HG03045 (cell line): Measurements from ENCODE around the gene SPARC.

Experiments used
- ATAC-seq: cut with Tn5 transposase; IDR thresholded peaks from one replicate; pipeline ENCODE4 v1.9.1; 2021; ENCODE audit warnings: mild to moderate bottlenecking, moderate library complexity; ENCODE audit not compliant: unreplicated experiment

SPARC gene

DNA sequence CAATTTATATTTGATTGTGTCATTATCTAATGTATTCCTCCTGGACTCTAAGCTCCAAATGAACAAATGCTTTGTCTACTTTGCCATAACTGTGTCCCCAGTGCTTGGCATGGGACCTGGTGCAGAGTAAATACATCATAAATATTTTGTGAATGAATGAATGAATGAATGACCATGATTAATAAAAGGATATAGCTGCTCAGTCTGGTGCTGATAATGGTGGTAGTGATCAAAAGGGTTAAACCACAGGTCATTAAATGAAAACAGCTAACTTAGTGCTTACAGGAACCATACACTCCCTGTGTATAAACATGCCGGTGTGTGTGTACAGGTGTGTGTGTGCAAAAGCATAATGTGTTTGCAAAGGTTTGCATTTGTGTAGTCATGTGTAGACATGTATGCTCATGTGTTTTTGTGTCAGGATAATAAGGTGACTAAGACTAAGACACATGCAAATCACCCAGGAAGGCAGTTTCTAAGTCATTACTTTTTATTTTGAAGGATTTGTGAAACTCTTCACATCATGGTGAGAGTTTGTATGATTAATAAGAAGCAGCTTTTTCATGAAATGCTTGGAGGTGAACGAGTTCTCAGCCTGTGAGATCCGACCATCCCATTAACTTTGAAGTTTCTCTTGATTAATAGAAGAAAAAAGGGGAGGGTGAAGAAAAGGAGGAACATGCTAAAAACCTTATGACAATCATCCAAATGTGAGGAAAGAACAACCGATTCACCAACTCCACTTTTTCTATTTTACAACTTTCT lies 24.6 kb downstream of the SPARC start:
- peak; percentile 53 for ATAC-seq

DNA sequence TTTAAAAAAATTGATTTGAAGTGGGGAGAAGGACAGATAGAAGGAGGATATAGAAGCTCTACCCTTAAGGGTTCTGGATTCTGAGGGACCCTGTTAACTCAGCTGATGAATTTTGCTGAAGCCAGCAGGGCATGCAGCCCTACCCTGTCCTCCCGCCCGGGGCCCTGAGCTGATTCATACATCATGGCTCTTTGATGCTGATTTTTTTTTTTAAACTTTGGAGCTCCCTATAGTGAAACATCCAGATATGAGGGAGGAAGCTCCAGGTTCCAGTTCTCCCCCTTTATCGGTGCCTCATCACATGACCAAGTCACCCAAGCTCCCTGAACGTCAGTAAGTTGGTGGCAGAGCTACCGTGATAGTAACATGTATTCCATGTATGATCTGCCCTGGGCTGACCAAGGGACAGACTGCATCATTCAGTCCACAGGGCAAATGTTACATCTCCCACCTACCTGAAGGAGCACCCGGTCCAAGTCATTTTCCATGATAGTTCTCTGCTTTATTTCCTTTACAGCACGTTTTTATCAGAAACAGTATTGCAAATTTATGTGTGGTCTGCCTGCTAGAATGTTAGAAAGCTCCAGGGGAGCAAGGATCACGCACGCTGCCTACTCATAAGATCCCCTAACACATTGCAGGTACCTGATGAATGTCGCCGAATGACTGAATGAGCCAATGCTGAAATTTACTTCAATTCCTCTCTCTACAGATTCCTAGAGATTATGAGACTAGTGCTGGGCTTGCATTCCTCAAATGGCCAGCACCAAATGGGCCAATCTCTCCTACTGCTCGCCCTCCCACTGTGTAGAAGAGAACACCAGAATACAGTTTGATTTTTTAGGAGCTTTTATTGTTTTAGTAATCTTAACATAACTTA lies 25.9 kb downstream of the SPARC start:
- no peak for ATAC-seq

DNA sequence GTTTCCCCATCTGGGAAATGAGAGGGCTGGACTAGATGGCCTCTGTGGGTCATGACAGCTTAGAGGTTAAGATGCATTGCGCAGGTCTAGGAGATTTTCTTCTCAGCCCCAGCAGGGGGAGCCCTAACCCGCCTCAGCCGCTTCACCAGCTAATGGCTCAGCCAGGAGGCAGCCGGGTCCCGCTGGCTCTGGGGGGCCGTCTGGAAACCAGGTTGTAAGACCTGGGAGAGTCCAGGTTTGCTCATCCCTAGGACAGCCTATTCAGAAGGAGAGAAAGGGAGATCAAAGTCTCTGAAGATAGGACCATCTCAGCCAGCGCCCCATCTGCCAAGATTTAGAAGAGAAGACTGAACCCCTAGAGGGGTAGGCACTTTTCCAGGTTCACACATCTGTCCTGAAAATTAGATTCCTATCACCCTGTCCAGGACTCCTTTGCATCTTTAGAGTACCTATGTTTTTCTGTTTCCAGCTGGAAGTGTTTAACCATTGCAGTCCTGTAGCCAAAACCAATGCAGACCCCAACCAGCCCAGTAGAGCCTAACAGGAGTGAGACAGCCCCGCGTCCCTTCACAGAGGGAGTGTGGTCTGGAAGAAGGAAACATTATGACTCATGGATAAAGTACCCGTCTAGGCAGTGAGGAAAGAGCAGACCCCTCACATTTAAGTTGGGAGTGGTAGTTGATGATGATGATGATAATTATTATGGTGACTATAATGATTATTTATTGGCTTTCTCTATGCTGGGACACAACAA lies 27.5 kb downstream of the SPARC start:
- peak; percentile 73 for ATAC-seq

DNA sequence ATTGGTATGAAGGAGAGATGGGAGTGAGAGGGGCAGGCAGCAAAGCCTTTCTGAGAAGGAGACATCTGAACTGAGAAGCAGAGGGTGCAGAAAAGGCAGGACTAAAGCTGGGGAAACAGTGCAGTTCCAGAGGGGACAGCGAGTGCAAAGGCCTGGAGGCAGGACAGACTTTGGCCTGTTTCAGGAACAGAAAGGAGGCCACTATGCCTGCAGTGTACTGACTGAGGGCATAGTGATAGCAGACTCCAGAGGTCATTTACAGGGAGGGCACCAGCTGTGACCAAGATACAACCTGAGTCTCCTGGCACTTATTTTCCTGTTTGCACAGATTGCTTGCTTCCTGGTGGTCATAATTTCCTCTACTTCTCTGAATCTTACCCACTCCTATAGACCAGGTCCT lies 29.6 kb downstream of the SPARC start:
- ATAC-seq, result no peak

DNA sequence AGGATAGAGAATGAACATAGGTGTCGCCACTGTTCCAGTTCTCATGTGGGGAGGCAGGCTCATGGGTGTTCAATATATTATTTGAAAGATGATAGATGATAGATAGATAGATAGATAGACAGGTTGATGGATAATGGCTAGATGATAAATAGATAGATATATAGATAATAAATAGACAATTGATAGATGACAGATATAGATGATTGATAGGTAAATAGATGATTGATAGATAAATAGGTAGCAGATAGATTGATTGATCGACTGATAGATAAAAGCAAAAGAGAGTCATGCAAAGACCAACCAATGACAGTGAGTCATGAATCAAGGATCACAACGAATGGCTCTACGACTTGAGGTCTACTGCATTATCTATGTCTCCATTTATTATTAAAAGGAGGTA lies 30.4 kb downstream of the SPARC start:
- no peak for ATAC-seq

DNA sequence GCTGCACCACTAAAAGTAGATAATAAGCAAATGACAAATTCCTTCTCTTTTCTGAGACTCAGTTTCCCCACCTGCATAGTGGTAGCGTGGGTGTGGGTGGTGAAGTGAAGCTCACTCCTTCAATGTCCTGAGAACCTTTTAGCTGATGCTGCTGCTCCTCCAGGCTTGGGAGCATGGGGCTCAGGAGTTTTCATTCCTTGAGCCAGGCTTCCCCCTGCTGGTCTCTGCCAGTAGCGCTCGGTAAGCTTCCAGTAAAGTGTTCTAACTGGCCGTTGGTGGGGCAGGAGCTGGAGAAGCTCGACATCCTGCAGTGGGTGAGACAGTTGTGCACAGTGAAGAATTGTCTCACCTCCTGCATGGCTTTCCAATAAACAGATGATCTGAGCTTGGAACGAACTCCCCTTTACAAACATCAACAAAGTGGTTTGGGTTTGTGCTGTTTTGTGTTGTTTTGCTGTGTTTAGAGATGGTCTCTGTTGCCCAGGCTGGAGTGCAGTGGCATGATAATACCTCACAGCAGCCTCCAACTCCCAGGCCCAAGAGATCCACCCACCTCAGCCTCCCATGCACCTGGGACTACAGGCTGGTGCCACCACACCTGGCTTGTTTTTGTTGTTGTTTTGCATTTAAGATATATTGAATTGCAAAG lies 34.6 kb downstream of the SPARC start:
- peak; percentile 91 for ATAC-seq

DNA sequence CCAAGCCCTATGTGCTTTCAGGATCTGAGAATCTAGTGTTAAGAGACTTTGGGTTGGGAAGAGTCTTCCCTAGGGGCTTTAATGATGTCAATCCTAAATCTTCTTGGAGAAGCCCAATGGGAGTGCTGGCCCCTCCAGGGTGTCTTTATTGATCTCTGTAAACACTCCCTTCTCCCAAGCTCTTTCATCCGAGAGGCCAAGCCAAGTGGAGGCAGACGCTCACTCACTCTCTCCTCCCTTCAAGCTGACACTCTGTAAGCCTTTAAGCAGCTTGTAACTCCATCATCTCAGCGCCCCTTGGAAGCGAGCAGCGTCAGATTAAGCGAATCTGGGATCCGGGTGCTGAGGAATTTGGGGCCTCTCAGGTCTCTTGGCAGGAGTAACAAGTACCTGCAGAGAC lies 37.7 kb downstream of the SPARC start:
- no peak for ATAC-seq

DNA sequence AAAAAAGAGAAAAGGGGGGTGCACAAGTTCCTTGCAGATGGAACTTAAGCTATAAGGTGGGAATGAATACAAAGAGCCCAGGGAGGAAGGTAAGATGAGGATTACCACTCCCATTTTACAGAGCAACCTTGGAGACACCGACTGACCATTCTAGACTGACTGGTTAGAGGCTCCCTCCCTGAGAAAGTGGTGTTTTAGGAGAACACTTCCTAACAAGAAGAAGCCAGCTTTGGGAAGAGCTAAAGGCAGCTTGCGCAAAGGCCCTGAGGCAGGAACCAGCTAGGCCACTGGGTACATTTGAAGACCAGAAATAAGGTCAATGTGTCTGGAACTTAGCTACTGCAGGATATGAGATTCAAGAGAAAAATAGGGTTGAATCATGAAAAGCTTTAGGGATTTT lies 38.6 kb downstream of the SPARC start:
- ATAC-seq, result no peak

DNA sequence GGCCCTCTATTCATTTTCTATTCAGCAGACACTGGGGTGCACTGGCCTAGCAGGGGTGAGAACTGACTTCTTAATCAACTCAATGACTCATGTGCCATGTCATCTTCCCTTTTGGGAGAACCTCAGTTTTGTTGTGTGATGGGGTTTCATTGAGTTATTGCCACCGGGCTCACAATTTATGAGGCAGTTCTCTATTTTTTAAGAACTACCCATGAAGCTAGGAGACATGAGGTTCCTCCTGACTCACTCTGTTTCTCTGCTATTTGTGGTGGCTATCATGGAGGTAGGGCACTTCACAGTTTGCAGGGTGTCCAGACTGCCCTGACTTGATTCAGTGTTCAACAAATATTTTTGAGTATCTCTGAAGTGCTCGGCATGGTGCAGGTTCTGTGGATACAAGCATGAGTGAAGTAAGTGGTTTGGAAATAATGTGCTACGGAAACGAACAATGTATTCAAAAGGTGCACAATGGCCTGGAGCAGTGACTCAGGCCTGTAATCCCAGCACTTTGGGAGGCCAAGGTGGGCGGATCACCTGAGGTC lies 39.3 kb downstream of the SPARC start:
- no peak for ATAC-seq

DNA sequence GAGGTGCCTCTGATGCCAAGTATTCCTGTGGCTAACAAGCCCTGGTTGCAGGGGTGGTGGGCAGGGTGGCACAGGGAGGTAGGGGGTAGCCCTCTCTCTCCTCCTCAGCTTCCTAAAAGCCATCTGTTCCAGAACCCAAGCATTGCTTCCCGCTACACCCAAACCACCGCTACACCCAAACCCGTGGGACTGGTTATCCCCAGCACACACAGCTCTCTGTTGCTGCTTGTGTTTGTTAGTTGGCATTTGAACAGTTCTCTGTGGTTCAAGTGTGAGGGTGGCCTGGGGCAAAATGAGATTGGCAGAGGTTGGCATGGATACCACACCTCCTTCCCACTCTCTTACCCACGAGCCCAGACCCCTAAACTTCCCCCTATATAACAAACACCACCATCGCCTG lies 40.4 kb downstream of the SPARC start:
- ATAC-seq, result no peak

DNA sequence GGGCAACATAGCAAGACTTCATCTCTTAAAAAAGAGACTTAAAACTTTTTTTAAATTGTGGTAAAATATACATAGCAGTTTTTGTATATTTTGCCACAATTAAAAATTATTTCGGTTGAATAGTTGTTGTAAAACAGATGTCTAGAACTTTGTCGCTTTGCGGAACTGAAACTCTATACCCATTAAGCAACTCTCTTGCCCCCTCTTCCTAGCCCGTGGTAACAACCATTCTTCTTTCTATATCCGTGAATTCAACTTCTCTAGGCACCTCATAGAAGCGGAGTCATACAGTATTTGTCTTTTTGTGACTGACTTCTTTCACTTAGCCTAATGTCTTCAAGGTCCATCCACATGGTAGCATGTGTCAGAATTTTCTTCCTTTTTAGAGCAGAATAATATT lies 43.3 kb downstream of the SPARC start:
- no peak for ATAC-seq

DNA sequence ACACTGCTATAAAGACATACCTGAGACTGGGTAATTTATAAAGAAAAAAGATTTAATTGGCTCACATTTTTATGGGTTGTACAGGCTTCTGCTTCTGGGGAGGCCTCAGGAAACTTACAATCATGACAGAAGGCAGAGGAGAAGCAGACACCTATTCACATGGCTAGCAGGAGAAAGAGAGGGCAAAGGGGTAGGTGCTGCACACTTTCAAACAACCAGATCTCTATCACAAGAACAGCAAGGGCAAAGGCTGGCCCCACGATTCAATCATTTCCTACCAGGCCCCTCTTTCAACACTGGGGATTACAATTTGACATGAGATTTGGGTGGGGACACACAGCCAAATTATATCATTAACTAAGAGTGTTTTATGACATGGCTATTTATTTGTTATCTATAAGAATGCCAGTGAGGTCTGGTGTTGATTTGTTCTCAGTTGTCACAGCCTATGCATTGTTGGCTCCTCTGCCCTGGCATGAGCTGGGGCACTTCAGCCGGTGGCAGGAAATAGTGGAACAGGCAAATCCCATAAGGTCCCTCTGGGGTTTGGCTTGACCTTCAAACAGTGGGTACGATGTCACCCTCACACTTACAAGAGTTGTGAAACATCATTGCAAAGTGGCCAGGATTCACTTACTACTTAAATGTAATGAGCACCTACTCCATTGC lies 44.1 kb downstream of the SPARC start:
- ATAC-seq, result no peak

DNA sequence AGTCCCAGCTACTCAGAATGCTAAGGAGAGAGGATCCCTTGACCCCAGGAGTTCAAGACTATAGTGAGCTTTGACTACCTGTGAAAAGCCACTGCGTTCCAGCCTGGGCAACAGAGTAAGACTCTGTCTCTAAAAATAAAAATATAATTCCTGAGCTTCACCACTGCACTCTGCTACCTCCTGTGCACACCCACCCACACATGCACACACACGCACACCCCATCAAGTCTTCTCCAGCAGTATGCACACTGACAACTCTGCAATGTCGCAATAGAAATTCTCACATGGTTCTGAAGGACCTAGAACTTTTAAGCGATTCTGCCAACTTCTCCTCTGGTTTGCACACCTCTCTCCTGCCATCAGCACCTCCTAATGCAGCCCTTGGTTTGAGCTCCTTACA lies 48.1 kb downstream of the SPARC start:
- no peak for ATAC-seq

DNA sequence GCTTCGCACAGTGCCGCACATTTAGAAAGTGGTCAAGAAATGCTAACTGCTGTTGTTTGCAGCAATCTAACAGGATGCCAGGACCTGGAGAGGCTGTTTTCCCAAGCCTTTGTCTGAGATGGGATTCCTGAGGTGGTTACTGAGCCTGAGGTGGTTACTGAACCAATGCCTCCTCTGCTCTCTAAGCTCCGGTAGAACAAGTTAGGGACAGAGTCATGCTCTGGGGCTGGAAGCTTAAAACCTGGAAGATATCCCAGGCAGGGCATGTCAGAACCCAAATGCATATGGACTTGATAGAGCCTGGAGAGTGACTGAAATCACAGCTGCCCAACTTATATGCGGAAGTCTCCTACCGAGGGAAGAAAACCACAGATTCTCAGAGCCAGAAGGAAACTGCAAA lies 49.0 kb downstream of the SPARC start:
- no peak for ATAC-seq

DNA sequence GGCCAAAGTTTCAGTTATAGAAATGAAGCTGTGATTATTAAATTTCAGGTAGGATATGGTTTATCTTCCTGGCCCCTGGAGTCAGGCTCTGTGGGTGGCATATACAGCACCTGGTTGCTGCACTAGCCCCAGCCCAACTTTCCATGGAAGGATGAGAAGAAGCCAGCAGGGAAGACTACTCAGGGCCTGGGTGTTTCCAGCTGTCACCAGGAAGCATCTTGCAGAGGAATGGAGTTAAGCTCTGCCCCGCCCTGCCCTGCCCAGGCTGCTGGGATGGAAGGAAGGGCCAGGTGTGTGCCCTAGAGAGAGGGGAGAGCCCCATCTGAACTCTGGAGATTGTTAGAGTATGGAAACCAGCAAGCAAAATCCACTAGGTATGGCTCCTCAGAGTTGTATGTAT lies 52.8 kb downstream of the SPARC start:
- ATAC-seq, result no peak

DNA sequence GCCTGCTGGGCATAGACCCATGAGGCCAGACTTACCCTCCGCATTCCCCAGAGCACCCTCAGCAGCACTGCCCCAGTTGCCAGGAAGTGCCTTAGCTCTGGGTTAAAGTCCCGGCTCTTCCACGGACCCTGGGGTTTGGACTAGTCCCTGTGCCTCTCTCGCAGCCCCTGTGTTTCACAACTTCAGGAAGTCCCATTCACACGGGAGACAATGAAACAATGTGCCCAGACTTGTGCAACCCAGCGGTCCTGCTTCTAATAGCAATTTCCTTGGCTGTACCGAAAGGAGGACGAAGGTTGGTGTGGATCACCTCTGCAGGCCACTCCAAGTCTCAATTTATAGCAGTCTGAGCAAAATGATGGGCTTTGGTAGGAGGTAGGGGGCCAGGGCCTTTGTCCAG lies 53.8 kb downstream of the SPARC start:
- ATAC-seq, result no peak

DNA sequence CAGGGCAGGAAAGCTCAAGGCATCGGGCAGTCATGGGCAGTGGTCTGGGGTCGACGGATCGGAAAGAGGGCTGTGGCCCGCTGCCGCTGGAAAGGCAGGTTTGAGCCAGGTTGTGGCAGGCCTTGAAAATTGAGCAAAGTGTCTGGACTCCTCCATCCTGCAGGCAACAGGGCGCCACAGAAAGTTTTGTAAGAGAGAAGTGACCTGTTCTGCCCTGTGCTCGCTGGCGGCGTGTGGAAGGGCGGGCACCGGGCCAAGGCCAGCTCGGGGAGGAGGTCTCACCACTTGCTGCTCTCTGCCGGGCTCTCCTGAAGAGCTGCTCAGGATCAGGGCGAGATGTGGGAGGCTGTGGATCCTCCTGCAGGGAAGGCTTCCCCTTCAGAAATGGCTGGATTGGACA lies 54.2 kb downstream of the SPARC start:
- ATAC-seq, result no peak

DNA sequence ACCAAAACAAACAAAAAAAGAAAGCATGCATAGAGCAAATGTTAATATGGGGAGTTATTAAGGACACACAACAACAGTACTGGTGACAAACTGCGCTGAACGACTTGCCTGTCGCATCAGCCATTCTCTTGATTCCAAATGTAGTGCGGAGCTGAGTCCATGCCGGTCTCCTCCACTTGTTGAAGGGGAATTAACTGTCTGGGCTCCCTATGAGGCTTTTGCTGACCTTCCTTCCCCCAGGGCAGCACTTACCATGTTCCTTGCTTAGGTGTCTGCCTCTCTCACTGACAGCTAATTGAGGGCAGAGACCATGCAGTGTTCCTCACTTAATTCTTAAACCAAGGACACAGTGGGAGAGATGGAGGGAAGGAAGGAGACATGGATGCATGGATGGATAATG lies 54.8 kb downstream of the SPARC start:
- no peak for ATAC-seq

DNA sequence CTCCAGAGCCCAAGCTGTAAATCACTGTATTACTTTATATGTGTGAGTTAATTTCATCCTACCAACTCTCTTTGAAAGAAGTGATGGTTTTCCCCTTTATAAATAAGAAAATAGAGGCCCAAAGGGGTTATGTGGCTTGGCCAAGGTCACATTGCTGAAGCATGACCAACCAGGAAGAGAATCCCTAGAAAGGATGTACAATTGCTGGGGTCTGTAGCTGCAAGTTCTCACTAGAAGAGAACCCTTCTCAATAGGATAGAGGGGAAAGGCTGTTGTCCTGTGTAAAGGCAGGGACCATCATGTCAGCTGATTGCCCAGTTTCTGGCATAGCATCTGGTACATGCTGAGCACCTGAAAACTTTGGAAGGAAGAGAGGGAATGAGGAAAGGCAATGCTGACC lies 56.6 kb downstream of the SPARC start:
- no peak for ATAC-seq

DNA sequence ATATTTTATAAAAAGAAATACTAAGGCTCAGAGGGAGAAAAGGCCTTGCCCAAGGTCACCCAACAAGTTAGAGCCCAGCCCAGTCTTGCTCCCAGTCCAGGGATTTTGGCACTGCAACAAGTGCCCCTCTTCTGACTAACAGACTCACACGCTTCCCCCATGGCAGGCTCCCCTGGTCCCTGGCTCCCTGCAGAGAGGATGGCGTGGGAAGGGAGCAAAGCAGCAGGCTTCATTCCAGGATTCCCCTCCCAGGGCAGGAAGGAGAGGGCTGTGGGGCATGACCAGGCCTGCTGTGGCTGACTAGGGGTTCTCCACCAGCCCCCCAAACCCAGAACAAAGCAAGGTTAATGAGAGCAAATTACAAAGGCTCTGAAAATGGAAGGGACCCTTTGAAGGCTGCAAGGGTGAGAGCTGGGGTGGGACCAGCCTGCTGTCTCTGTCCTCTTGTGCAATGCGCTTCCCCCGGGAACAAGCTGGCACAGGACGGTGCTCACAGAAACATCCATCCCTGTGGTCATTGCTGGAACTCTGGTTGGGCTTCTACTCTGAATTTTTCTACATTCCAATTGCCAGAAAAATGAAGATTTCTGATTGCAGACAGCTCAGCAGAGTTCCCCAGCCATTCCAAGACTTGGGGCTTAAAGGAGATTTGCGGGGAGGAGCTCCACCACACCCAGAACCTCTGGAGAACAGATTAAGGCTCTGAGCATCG lies 58.4 kb downstream of the SPARC start:
- no peak for ATAC-seq
